ENCODE measurements around the gene SEPTIN5.

- TF ChIP-seq EZH2phosphoT487 (IDR thresholded peaks at IDR 0.05) (no peak), CTCF (IDR thresholded peaks at IDR 0.05) (no peak), EZH2 (IDR thresholded peaks at IDR 0.05) (no peak)
Observed at GRCh38 chr22:19709063-19709769, 5.1 kb upstream of the SEPTIN5 start.
